Smooth muscle cell (in vitro differentiated cells): ENCODE measurements around the gene CSRNP2. TPM values are rescaled to one million over a fixed set of nuclear protein-coding genes. Genes with fewer than 3 reads are reported as not detected.

Source experiments
- DNase-seq: peaks from one replicate; lab custom pipeline; 2025; ENCODE audit not compliant: unreplicated experiment; lab: John Stamatoyannopoulos, UW
- H2AFZ ChIP-seq: fragments of 200-600 bp; sonication (generic); 2 replicates; pipeline ENCODE4 v1.6.0; 2016; ENCODE audit warnings: antibody characterized with exemption, low read depth, mild to moderate bottlenecking
- H3F3A ChIP-seq: fragments of 200-600 bp; sonication (generic); 2 replicates; pipeline ENCODE4 v1.6.0; 2017; ENCODE audit warnings: antibody characterized with exemption, low read depth
- H3K27ac ChIP-seq: fragments of 200-600 bp; sonication (generic); 2 replicates; pipeline ENCODE4 v1.5.1; 2016; ENCODE audit warnings: low read depth, mild to moderate bottlenecking
- H3K27me3 ChIP-seq: fragments of 200-600 bp; sonication (generic); 2 replicates; pipeline ENCODE4 v1.6.1; 2016; ENCODE audit warnings: low read depth, mild to moderate bottlenecking
- H3K36me3 ChIP-seq: fragments of 200-600 bp; sonication (generic); 2 replicates; pipeline ENCODE4 v1.5.1; 2016; ENCODE audit warnings: low read depth
- H3K4me1 ChIP-seq: fragments of 200-600 bp; sonication (generic); 2 replicates; pipeline ENCODE4 v1.5.1; 2016; ENCODE audit warnings: low read depth
- H3K4me2 ChIP-seq: fragments of 200-600 bp; sonication (generic); 2 replicates; pipeline ENCODE4 v1.6.0; 2016; ENCODE audit warnings: mild to moderate bottlenecking
- H3K4me3 ChIP-seq: fragments of 200-600 bp; sonication (generic); 2 replicates; pipeline ENCODE4 v1.5.1; 2016; ENCODE audit warnings: mild to moderate bottlenecking
- H3K79me2 ChIP-seq: fragments of 200-600 bp; sonication (generic); 2 replicates; pipeline ENCODE4 v1.6.0; 2016; ENCODE audit warnings: low read depth, mild to moderate bottlenecking
- H3K9ac ChIP-seq: fragments of 200-600 bp; sonication (generic); 2 replicates; pipeline ENCODE4 v1.6.0; 2016; ENCODE audit warnings: low read depth
- H3K9me3 ChIP-seq: fragments of 200-600 bp; sonication (generic); replicated peaks from 2 replicates; pipeline ENCODE4 v1.5.1; 2016; ENCODE audit warnings: low read depth
- H4K20me1 ChIP-seq: fragments of 200-600 bp; sonication (generic); 2 replicates; pipeline ENCODE4 v1.6.0; 2016; ENCODE audit warnings: low read depth
- CTCF ChIP-seq: fragments of 200-600 bp; sonication (generic); IDR thresholded peaks from 2 replicates; pipeline ENCODE4 v1.5.1; 2017; ENCODE audit warnings: borderline replicate concordance, mild to moderate bottlenecking, antibody characterized with exemption; ENCODE audit not compliant: insufficient read depth, poor library complexity, severe bottlenecking
- WGBS: methylation state at CpG from one replicate; pipeline ENCODE4 v1.1.7; 2016; ENCODE audit warnings: low lambda C conversion rate; 5-methylcytosine and 5-hydroxymethylcytosine counted together
- polyA plus RNA-seq: library from polyadenylated mRNA; unstranded; fragments of >200 nt; fragmentation: Nextera tagmentation; extraction: Ambion mirVana; gene quantifications from 2 replicates; pipeline ENCODE4 v1.2.1, GENCODE V29; 2016
- total RNA-seq: library from RNA; depleted of rRNA; stranded (reverse); fragments of >200 nt; gene quantifications from 2 replicates; pipeline ENCODE4 v1.2.3, GENCODE V29; 2014

Gene CSRNP2
- 33.8 and 37.2 TPM in 2 replicates for total RNA-seq
- 26.3 and 27.2 TPM in 2 replicates for polyA plus RNA-seq

GRCh38 chr12:51083126-51083833, at the start of gene CSRNP2:
Gene CSRNP2 (minus strand): TSS chr12:51083596. CDS start chr12:51076561, 7,035 bp downstream.
- H3K27ac ChIP-seq = peak within 1 kb of the TSS; percentile 90
- DNase-seq = peak; percentile 91
- peak within 1 kb of the TSS; percentile 86 for H3K4me2 ChIP-seq
- H3K36me3 ChIP-seq = no peaks in the 10 kb centered on the region
- peaks cover 19% of the 10 kb centered on the region for H3K4me1 ChIP-seq
- no peaks in the 10 kb centered on the region for H3K27me3 ChIP-seq
- WGBS = 3% methylated on average over 35 of the region's 74 CpGs
- no peaks in the 10 kb centered on the region for H3K9me3 ChIP-seq
- no peak for TF ChIP-seq CTCF
- H3K4me3 ChIP-seq = peak within 1 kb of the TSS; percentile 94
- H3F3A ChIP-seq = peaks cover 8% of the 10 kb centered on the region
- H3K79me2 ChIP-seq = peaks cover 42% of the 10 kb centered on the region
- H3K9ac ChIP-seq = peak within 1 kb of the TSS; percentile 94
- H4K20me1 ChIP-seq = peaks cover 34% of the 10 kb centered on the region
- H2AFZ ChIP-seq = no peak within 1 kb of the TSS

- no peaks in the 10 kb centered on the region for H3K9me3 ChIP-seq
- WGBS = 94% methylated on average over 5 of the region's 5 CpGs
- no peak for TF ChIP-seq CTCF
Observed at GRCh38 chr12:51132693-51133092, 49.3 kb upstream of the CSRNP2 start.

GRCh38 chr12:51131745-51132521, 48.5 kb upstream of the CSRNP2 start:
- H3K9ac ChIP-seq = no peak overlapping the region

More at GRCh38 chr12:51132693-51133092, 49.3 kb upstream of the CSRNP2 start:
- H3K79me2 ChIP-seq = peaks cover 4% of the 10 kb centered on the region
- H3K36me3 ChIP-seq = no peaks in the 10 kb centered on the region
- H3K4me2 ChIP-seq = no peak overlapping the region
- peaks cover 9% of the 10 kb centered on the region for H4K20me1 ChIP-seq
- H3K27me3 ChIP-seq = no peaks in the 10 kb centered on the region
- H3K4me3 ChIP-seq = no peak overlapping the region
- no peak overlapping the region for H3K9ac ChIP-seq
- no peak for DNase-seq
- H3K4me1 ChIP-seq = no peaks in the 10 kb centered on the region
- no peak overlapping the region for H3K27ac ChIP-seq
- H3F3A ChIP-seq = peaks cover 5% of the 10 kb centered on the region
- H2AFZ ChIP-seq = no peak overlapping the region

More at GRCh38 chr12:51131745-51132521, 48.5 kb upstream of the CSRNP2 start:
- 79% methylated on average over 5 of the region's 5 CpGs for WGBS
- Histone ChIP-seq H4K20me1 (peaks cover 12% of the 10 kb centered on the region), H3F3A (peaks cover 5% of the 10 kb centered on the region), H3K79me2 (peaks cover 4% of the 10 kb centered on the region), H3K27ac (no peak overlapping the region), H3K4me2 (no peak overlapping the region), H3K9me3 (no peaks in the 10 kb centered on the region), H3K4me1 (peaks cover 5% of the 10 kb centered on the region), H3K36me3 (no peaks in the 10 kb centered on the region), H2AFZ (no peak overlapping the region), H3K27me3 (no peaks in the 10 kb centered on the region), H3K4me3 (no peak overlapping the region)
- no peak for TF ChIP-seq CTCF
- DNase-seq = no peak
